Measurements from ENCODE around the gene COIL.
"Not testable (repeated sequence)": the region's sequence is repeated elsewhere in the genome, so short reads cannot be mapped to it uniquely, and the experiment has no call there.

- not testable (repeated sequence) for TF ChIP-seq CTCF (IDR thresholded peaks at IDR 0.05); EZH2 (IDR thresholded peaks at IDR 0.05; ENCODE audit: borderline replicate concordance, insufficient read depth, low read depth, low read length, poor library complexity, severe bottlenecking)
Observed at GRCh38 chr17:56965241-56965640, 4.4 kb upstream of the COIL start.

Data from B cell (primary cell).